Measurements from ENCODE around the gene TNS3.

TNS3 gene

GRCh38 chr7:47336472-47337425 lies 245.2 kb downstream of the TNS3 start:
- in situ Hi-C loops (cut with HindIII; ENCODE audit: low sequenced_read_pairs), result no loop called here

- in situ Hi-C loops (cut with HindIII; ENCODE audit: low sequenced_read_pairs), result no loop called here
Measured at GRCh38 chr7:47335557-47336471, 246.1 kb downstream of the TNS3 start.

GRCh38 chr7:47335071-47335470 lies 246.8 kb downstream of the TNS3 start:
- in situ Hi-C loops (cut with HindIII; ENCODE audit: low sequenced_read_pairs), result no loop called here

- in situ Hi-C loops (cut with HindIII; ENCODE audit: low sequenced_read_pairs), result no loop called here
Measured at GRCh38 chr7:47333959-47334358, 248.0 kb downstream of the TNS3 start.

- in situ Hi-C loops (cut with HindIII; ENCODE audit: low sequenced_read_pairs), result no loop called here
Measured at GRCh38 chr7:47333554-47333887, 248.4 kb downstream of the TNS3 start.

GRCh38 chr7:47332681-47333553 lies 249.0 kb downstream of the TNS3 start:
- in situ Hi-C loops (cut with HindIII; ENCODE audit: low sequenced_read_pairs), result no loop called here

GRCh38 chr7:47332213-47332612 lies 249.7 kb downstream of the TNS3 start:
- in situ Hi-C loops (cut with HindIII; ENCODE audit: low sequenced_read_pairs), result no loop called here

GRCh38 chr7:47331179-47331565 lies 250.7 kb downstream of the TNS3 start:
- in situ Hi-C loops (cut with HindIII; ENCODE audit: low sequenced_read_pairs), result no loop called here

GRCh38 chr7:47330561-47331178 lies 251.2 kb downstream of the TNS3 start:
- in situ Hi-C loops (cut with HindIII; ENCODE audit: low sequenced_read_pairs), result no loop called here

- in situ Hi-C loops (cut with HindIII; ENCODE audit: low sequenced_read_pairs), result no loop called here
Measured at GRCh38 chr7:47330026-47330425, 251.9 kb downstream of the TNS3 start.

- in situ Hi-C loops (cut with HindIII; ENCODE audit: low sequenced_read_pairs), result no loop called here
Measured at GRCh38 chr7:47329320-47329926, 252.5 kb downstream of the TNS3 start.

- in situ Hi-C loops (cut with HindIII; ENCODE audit: low sequenced_read_pairs), result no loop called here
Measured at GRCh38 chr7:47328392-47329319, 253.3 kb downstream of the TNS3 start.

- in situ Hi-C loops (cut with HindIII; ENCODE audit: low sequenced_read_pairs), result no loop called here
Measured at GRCh38 chr7:47327698-47328391, 254.1 kb downstream of the TNS3 start.

GRCh38 chr7:47327346-47327697 lies 254.6 kb downstream of the TNS3 start:
- in situ Hi-C loops (cut with HindIII; ENCODE audit: low sequenced_read_pairs), result no loop called here

- in situ Hi-C loops (cut with HindIII; ENCODE audit: low sequenced_read_pairs), result no loop called here
Measured at GRCh38 chr7:47326808-47327207, 255.1 kb downstream of the TNS3 start.

- in situ Hi-C loops (cut with HindIII; ENCODE audit: low sequenced_read_pairs), result no loop called here
Measured at GRCh38 chr7:47326220-47326619, 255.7 kb downstream of the TNS3 start.

- in situ Hi-C loops (cut with HindIII; ENCODE audit: low sequenced_read_pairs), result no loop called here
Measured at GRCh38 chr7:47325337-47325736, 256.6 kb downstream of the TNS3 start.

- in situ Hi-C loops (cut with HindIII; ENCODE audit: low sequenced_read_pairs), result no loop called here
Measured at GRCh38 chr7:47323904-47324303, 258.0 kb downstream of the TNS3 start.
